SK-N-SH treated with all-trans-retinoic acid at 6 μM for 48 hours (cell line): ENCODE measurements around the gene CBX7.

Experiments
- ARNTL ChIP-seq: fragments of 450-650 bp; formaldehyde crosslinking; IDR thresholded peaks from 2 replicates; pipeline ENCODE4 v1.5.0; 2020; ENCODE audit warnings: low read depth, mild to moderate bottlenecking, moderate library complexity, borderline replicate concordance
- CSDC2 ChIP-seq: fragments of 250-450 bp; sonication (Bioruptor Pico); IDR thresholded peaks from 2 replicates; pipeline ENCODE4 v1.5.0; 2020; ENCODE audit warnings: mild to moderate bottlenecking, moderate library complexity
- GLIS3 ChIP-seq: fragments of 250-450 bp; sonication (Bioruptor Pico); IDR thresholded peaks from 2 replicates; pipeline ENCODE4 v1.5.0; 2020; ENCODE audit warnings: mild to moderate bottlenecking, moderate library complexity
- PATZ1 ChIP-seq: fragments of 250-450 bp; sonication (Bioruptor Pico); IDR thresholded peaks from 2 replicates; pipeline ENCODE4 v1.8.0; 2020; ENCODE audit warnings: mild to moderate bottlenecking, moderate library complexity, borderline replicate concordance
- POU6F1 ChIP-seq: fragments of 250-450 bp; sonication (Bioruptor Pico); IDR thresholded peaks from 2 replicates; pipeline ENCODE4 v1.8.0; 2021; ENCODE audit warnings: low read depth, mild to moderate bottlenecking, moderate library complexity, borderline replicate concordance
- PPARA ChIP-seq: fragments of 250-450 bp; sonication (Bioruptor Pico); IDR thresholded peaks from 2 replicates; pipeline ENCODE4 v1.5.0; 2020; ENCODE audit warnings: mild to moderate bottlenecking, borderline replicate concordance
- ZFP3 ChIP-seq: fragments of 250-450 bp; sonication (Bioruptor Pico); IDR thresholded peaks from 2 replicates; pipeline ENCODE4 v1.5.0; 2020; ENCODE audit warnings: mild to moderate bottlenecking, moderate library complexity
- ZFP30 ChIP-seq: fragments of 450-650 bp; formaldehyde crosslinking; IDR thresholded peaks from 2 replicates; pipeline ENCODE4 v1.5.0; 2022; ENCODE audit warnings: mild to moderate bottlenecking, moderate library complexity
- ZNF565 ChIP-seq: fragments of 450-650 bp; formaldehyde crosslinking; conservative IDR thresholded peaks from 2 replicates; pipeline ENCODE4 v1.5.0; 2020; ENCODE audit warnings: low read depth, mild to moderate bottlenecking, moderate library complexity
- ZNF8 ChIP-seq: fragments of 450-650 bp; formaldehyde crosslinking; IDR thresholded peaks from 2 replicates; pipeline ENCODE4 v1.5.0; 2020; ENCODE audit warnings: mild to moderate bottlenecking, moderate library complexity

DNA sequence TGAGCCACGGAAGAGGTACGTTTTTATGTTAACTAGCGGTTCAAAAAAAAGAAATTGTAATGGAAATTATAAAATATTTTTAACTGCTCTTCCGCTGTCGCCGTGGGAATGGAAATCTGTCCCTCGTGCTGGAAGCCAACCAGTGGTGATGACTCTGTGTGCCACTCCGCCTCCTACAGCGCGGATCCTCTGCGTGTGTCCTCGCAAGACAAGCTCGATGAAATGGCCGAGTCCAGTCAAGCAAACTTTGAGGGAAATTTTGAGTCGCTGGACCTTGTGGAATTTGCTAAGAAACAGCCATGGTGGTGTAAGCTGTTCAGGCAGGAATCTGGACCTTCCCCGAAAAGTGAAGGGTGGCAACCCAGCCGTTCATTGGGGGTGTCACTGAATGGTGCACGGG, 2.9 kb upstream of the CBX7 start:
- TF ChIP-seq ARNTL (CRISPR knock-in tag) (no peak), CSDC2 (CRISPR knock-in tag) (no peak), PPARA (CRISPR knock-in tag) (no peak), ZNF565 (CRISPR knock-in tag) (no peak), ZFP30 (CRISPR knock-in tag) (no peak), ZNF8 (CRISPR knock-in tag) (no peak), PATZ1 (CRISPR knock-in tag) (no peak), GLIS3 (CRISPR knock-in tag) (no peak), ZFP3 (CRISPR knock-in tag) (no peak), POU6F1 (CRISPR knock-in tag) (no peak)
